Astrocyte (in vitro differentiated cells and primary cell): Measurements from ENCODE around the gene MAB21L1. TPM values are rescaled to one million over a fixed set of nuclear protein-coding genes. Genes with fewer than 3 reads are reported as not detected.

Experiments
- DNase-seq: peaks from one replicate; pipeline ENCODE4 v3.0.0-alpha.2; 2010; ENCODE audit warnings: low read depth
- FAIRE-seq: peaks from 2 replicates; lab custom pipeline; 2011; peaks lifted over from hg19 to GRCh38; lab: Jason Lieb, UNC
- H2AFZ ChIP-seq: 2 replicates; pipeline ENCODE4 v1.6.0; 2012; ENCODE audit warnings: low read depth, low read length, inconsistent platforms
- H3K27ac ChIP-seq: 2 replicates; pipeline ENCODE4 v1.5.1; 2011; ENCODE audit warnings: low read depth, low read length, inconsistent platforms
- H3K27me3 ChIP-seq: 2 replicates; pipeline ENCODE4 v1.6.0; 2011; ENCODE audit warnings: low read length, inconsistent platforms; ENCODE audit not compliant: insufficient read depth
- H3K36me3 ChIP-seq: 2 replicates; pipeline ENCODE4 v1.5.1; 2011; ENCODE audit warnings: low read length, inconsistent platforms; ENCODE audit not compliant: insufficient read depth
- H3K4me1 ChIP-seq: 2 replicates; pipeline ENCODE4 v1.5.1; 2011; ENCODE audit warnings: low read length, inconsistent platforms; ENCODE audit not compliant: insufficient read depth
- H3K4me2 ChIP-seq: 2 replicates; pipeline ENCODE4 v1.6.0; 2012; ENCODE audit warnings: low read length, inconsistent platforms
- H3K4me3 ChIP-seq: 2 replicates; pipeline ENCODE4 v1.5.1; 2011; ENCODE audit warnings: low read depth, mild to moderate bottlenecking, low read length, inconsistent platforms; ENCODE audit not compliant: insufficient read depth
- H3K79me2 ChIP-seq: 2 replicates; pipeline ENCODE4 v1.6.0; 2012; ENCODE audit warnings: mild to moderate bottlenecking, low read length, inconsistent platforms; ENCODE audit not compliant: insufficient read depth
- H3K9ac ChIP-seq: 2 replicates; pipeline ENCODE4 v1.6.0; 2012; ENCODE audit warnings: mild to moderate bottlenecking, low read length, inconsistent platforms
- H3K9me3 ChIP-seq: 2 replicates; pipeline ENCODE4 v1.5.1; 2012; ENCODE audit warnings: low read depth, mild to moderate bottlenecking, low read length, inconsistent platforms; ENCODE audit not compliant: insufficient read depth
- H4K20me1 ChIP-seq: 2 replicates; pipeline ENCODE4 v1.6.0; 2012; ENCODE audit warnings: low read length, inconsistent platforms; ENCODE audit not compliant: insufficient read depth
- H3K27ac Mint-ChIP-seq: one replicate; pipeline ENCODE4 v1.8.0; 2021; ENCODE audit warnings: mild to moderate bottlenecking, mixed read lengths; ENCODE audit not compliant: unreplicated experiment
- H3K27me3 Mint-ChIP-seq: one replicate; pipeline ENCODE4 v1.8.0; 2021; ENCODE audit warnings: low read depth, mixed read lengths; ENCODE audit not compliant: unreplicated experiment
- H3K36me3 Mint-ChIP-seq: one replicate; pipeline ENCODE4 v1.8.0; 2021; ENCODE audit warnings: low read depth, mixed read lengths; ENCODE audit not compliant: unreplicated experiment
- H3K4me1 Mint-ChIP-seq: one replicate; pipeline ENCODE4 v1.8.0; 2021; ENCODE audit warnings: low read depth, mixed read lengths; ENCODE audit not compliant: unreplicated experiment
- H3K4me3 Mint-ChIP-seq: one replicate; pipeline ENCODE4 v1.8.0; 2021; ENCODE audit warnings: mild to moderate bottlenecking, moderate library complexity, mixed read lengths; ENCODE audit not compliant: unreplicated experiment
- H3K9me3 Mint-ChIP-seq: one replicate; pipeline ENCODE4 v1.8.0; 2021; ENCODE audit warnings: mild to moderate bottlenecking, mixed read lengths; ENCODE audit not compliant: unreplicated experiment
- CTCF ChIP-seq: IDR thresholded peaks from 2 replicates; pipeline ENCODE4 v1.5.1; 2011; ENCODE audit warnings: low read depth, mild to moderate bottlenecking, inconsistent platforms, low read length, moderate library complexity; ENCODE audit not compliant: insufficient read depth
- EZH2 ChIP-seq: IDR thresholded peaks from 2 replicates; pipeline ENCODE4 v1.6.1; 2012; ENCODE audit warnings: mild to moderate bottlenecking, low read length, inconsistent platforms; ENCODE audit not compliant: insufficient read depth
- total RNA-seq: library from RNA; stranded (reverse); gene quantifications from 2 replicates; pipeline ENCODE4 v1.2.1, GENCODE V29; 2021

MAB21L1 gene
- total RNA-seq, 1 donor from 2014 or later, result 2.9 TPM

GRCh38 chr13:35460061-35460460, 16.4 kb downstream of the MAB21L1 start:
- no peak for DNase-seq
- Histone ChIP-seq H3K4me1 (no peaks in the 10 kb centered on the region), H3K4me2 (no peak overlapping the region), H4K20me1 (no peaks in the 10 kb centered on the region), H2AFZ (no peak overlapping the region), H3K27ac (no peak overlapping the region), H3K79me2 (no peaks in the 10 kb centered on the region), H3K9ac (no peak overlapping the region), H3K36me3 (no peaks in the 10 kb centered on the region), H3K4me3 (no peak overlapping the region), H3K9me3 (no peaks in the 10 kb centered on the region), H3K27me3 (no peaks in the 10 kb centered on the region)
- no peak overlapping the region for H3K27ac Mint-ChIP-seq
- FAIRE-seq, result no peak
- no peaks in the 10 kb centered on the region for H3K36me3 Mint-ChIP-seq
- TF ChIP-seq CTCF (no peak), EZH2 (no peak)
- peaks cover 3% of the 10 kb centered on the region for H3K4me1 Mint-ChIP-seq
- H3K4me3 Mint-ChIP-seq, result no peak overlapping the region
- no peaks in the 10 kb centered on the region for H3K27me3 Mint-ChIP-seq
- no peaks in the 10 kb centered on the region for H3K9me3 Mint-ChIP-seq

- H3K9me3 ChIP-seq, result no peaks in the 10 kb centered on the region
- H4K20me1 ChIP-seq, result no peaks in the 10 kb centered on the region
- H2AFZ ChIP-seq, result no peak overlapping the region
- no peaks in the 10 kb centered on the region for H3K4me1 Mint-ChIP-seq
- TF ChIP-seq CTCF (no peak), EZH2 (no peak)
- FAIRE-seq (no peak), DNase-seq (no peak)
- no peak overlapping the region for H3K4me3 Mint-ChIP-seq
- no peaks in the 10 kb centered on the region for H3K27me3 ChIP-seq
- H3K36me3 Mint-ChIP-seq, result no peaks in the 10 kb centered on the region
- H3K9ac ChIP-seq, result no peak overlapping the region
- no peak overlapping the region for H3K4me2 ChIP-seq
- H3K27ac ChIP-seq, result no peak overlapping the region
- H3K27me3 Mint-ChIP-seq, result no peaks in the 10 kb centered on the region
- no peaks in the 10 kb centered on the region for H3K4me1 ChIP-seq
- H3K9me3 Mint-ChIP-seq, result no peaks in the 10 kb centered on the region
- H3K36me3 ChIP-seq, result no peaks in the 10 kb centered on the region
- no peak overlapping the region for H3K27ac Mint-ChIP-seq
- no peaks in the 10 kb centered on the region for H3K79me2 ChIP-seq
- no peak overlapping the region for H3K4me3 ChIP-seq
These were observed 19.2 kb downstream of the MAB21L1 start for GRCh38 chr13:35457258-35457657.

GRCh38 chr13:35455022-35455421, 21.5 kb downstream of the MAB21L1 start:
- H3K4me1 ChIP-seq, result no peaks in the 10 kb centered on the region
- no peaks in the 10 kb centered on the region for H3K79me2 ChIP-seq
- no peak for FAIRE-seq
- no peak overlapping the region for H3K27ac Mint-ChIP-seq
- DNase-seq, result no peak
- no peaks in the 10 kb centered on the region for H3K4me1 Mint-ChIP-seq
- H3K27me3 ChIP-seq, result no peaks in the 10 kb centered on the region
- H3K27ac ChIP-seq, result no peak overlapping the region
- H3K4me2 ChIP-seq, result no peak overlapping the region
- no peaks in the 10 kb centered on the region for H3K27me3 Mint-ChIP-seq
- no peak overlapping the region for H3K4me3 ChIP-seq
- H3K9me3 Mint-ChIP-seq, result no peaks in the 10 kb centered on the region
- TF ChIP-seq CTCF (no peak), EZH2 (no peak)
- H3K36me3 ChIP-seq, result no peaks in the 10 kb centered on the region
- H3K9me3 ChIP-seq, result no peaks in the 10 kb centered on the region
- no peak overlapping the region for H3K4me3 Mint-ChIP-seq
- no peaks in the 10 kb centered on the region for H4K20me1 ChIP-seq
- H3K9ac ChIP-seq, result no peak overlapping the region
- no peaks in the 10 kb centered on the region for H3K36me3 Mint-ChIP-seq
- H2AFZ ChIP-seq, result no peak overlapping the region
